Hepatocyte (in vitro differentiated cells): Measurements from ENCODE around the gene ZNF469.

Source experiments
- CTCF ChIP-seq: fragments of 200-600 bp; sonication (generic); IDR thresholded peaks from 2 replicates; pipeline ENCODE4 v1.5.1; 2016; ENCODE audit warnings: antibody characterized with exemption, mild to moderate bottlenecking; ENCODE audit not compliant: poor library complexity
- EZH2phosphoT487 ChIP-seq: fragments of 200-600 bp; sonication (generic); IDR thresholded peaks from one replicate; pipeline ENCODE4 v1.6.1; 2018; ENCODE audit warnings: antibody characterized with exemption, mild to moderate bottlenecking, low read depth, moderate library complexity; ENCODE audit not compliant: unreplicated experiment, severe bottlenecking

DNA sequence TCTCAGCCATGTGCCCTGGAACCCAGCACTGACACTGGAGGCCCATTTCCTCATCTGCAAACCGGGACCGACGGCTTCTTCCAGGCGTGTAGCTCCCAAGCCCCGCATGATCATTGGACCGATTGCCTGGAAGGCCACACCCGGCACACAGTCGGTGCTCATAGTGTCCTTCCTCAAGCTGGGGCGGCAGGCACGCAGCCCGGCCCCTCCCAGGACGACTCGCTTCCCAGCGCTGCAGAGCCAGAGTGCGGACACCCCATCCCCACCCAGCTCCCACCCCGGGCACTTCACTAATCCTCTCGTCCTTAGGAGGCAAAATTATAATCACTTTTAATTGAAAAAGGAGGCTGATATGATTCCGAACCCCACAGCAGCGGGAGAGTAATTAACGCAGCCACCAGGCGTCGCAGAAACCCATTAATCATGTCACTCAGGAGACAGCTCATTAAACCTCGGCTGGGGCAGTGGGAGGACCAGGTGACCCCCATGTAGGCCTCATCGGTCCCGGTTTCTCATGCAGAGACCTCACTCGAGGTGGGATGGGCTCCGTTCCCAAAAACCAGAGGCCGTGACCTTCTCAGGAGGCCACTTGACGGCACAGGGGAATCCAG, 33.1 kb downstream of the ZNF469 start:
- TF ChIP-seq CTCF: no peak
- TF ChIP-seq EZH2phosphoT487: no peak
